Panc1 (cell line): ENCODE results near the gene PRELID3B. TPM values are rescaled to one million over a fixed set of nuclear protein-coding genes. Genes with fewer than 3 reads are reported as not detected.

Experiments
- ATAC-seq: fragments of 200-7000 bp; cut with Tn5 transposase; 2 replicates; pipeline ENCODE4 v1.9.1; 2020; ENCODE audit warnings: mild to moderate bottlenecking, moderate library complexity
- BruUV-seq: library from RNA; stranded (reverse); fragments of 400-500 nt; replicated peaks from 2 replicates; lab custom pipeline; 2021; lab: Mats Ljungman, UMichigan
- CTCF ChIA-PET: fragments of 300-600 bp; sonication (Branson Sonifier 250); formaldehyde crosslinking; loops from one replicate; lab custom pipeline; 2022; ENCODE audit warnings: antibody characterized with exemption; lab: Charles Lee
- POLR2A ChIA-PET: fragments of 300-600 bp; sonication (Branson Sonifier 250); formaldehyde crosslinking; loops from one replicate; lab custom pipeline; 2022; ENCODE audit warnings: antibody characterized with exemption; lab: Charles Lee
- DNase-seq: peaks from one replicate; pipeline ENCODE4 v3.0.0-alpha.2; 2010; ENCODE audit warnings: low read depth, low spot score
- H3K27ac ChIP-seq: 2 replicates; pipeline ENCODE4 v1.5.1; 2011; ENCODE audit warnings: mild to moderate bottlenecking, low read length, inconsistent platforms
- H3K27me3 ChIP-seq: fragments of 200-500 bp; sonication (Bioruptor generic); 2 replicates; pipeline ENCODE4 v1.6.0; 2014; ENCODE audit warnings: low read length, inconsistent platforms; ENCODE audit not compliant: control insufficient read depth, insufficient read depth
- H3K36me3 ChIP-seq: fragments of 200-500 bp; sonication (Bioruptor generic); 2 replicates; pipeline ENCODE4 v1.5.1; 2014; ENCODE audit warnings: inconsistent platforms, mild to moderate bottlenecking, low read length, moderate library complexity; ENCODE audit not compliant: control insufficient read depth, insufficient read depth
- H3K4me1 ChIP-seq: 2 replicates; pipeline ENCODE4 v1.5.1; 2011; ENCODE audit warnings: inconsistent platforms, mild to moderate bottlenecking, low read length, moderate library complexity; ENCODE audit not compliant: control insufficient read depth, insufficient read depth
- H3K4me3 ChIP-seq, 2 experiments: 2 replicates each; pipeline ENCODE4 v1.5.1; 2011 to 2012; ENCODE audit warnings: low read depth in 2 of 2, low read length in 2 of 2, mild to moderate bottlenecking in 2 of 2, inconsistent platforms in 1 of 2, moderate library complexity in 1 of 2
- H3K9me3 ChIP-seq: fragments of 200-500 bp; sonication (Bioruptor generic); 2 replicates; pipeline ENCODE4 v1.5.1; 2014; ENCODE audit warnings: low read depth, mild to moderate bottlenecking, inconsistent platforms, low read length, moderate library complexity; ENCODE audit not compliant: control insufficient read depth, insufficient read depth
- CTCF ChIP-seq: fragments of 450-650 bp; IDR thresholded peaks from 2 replicates; pipeline ENCODE4 v1.5.1; 2017; ENCODE audit warnings: mild to moderate bottlenecking
- POLR2AphosphoS5 ChIP-seq: IDR thresholded peaks from 2 replicates; pipeline ENCODE4 v1.6.1; 2012; ENCODE audit warnings: mild to moderate bottlenecking, low read depth, low read length, moderate library complexity
- REST ChIP-seq, 2 experiments: IDR thresholded peaks; 2 replicates each; pipeline ENCODE4 v1.6.1; 2011 to 2012; ENCODE audit warnings: low read depth in 2 of 2, control low read depth in 1 of 2, low read length in 1 of 2, mild to moderate bottlenecking in 1 of 2, moderate library complexity in 1 of 2; ENCODE audit not compliant: insufficient read depth in 1 of 2
- SIN3A ChIP-seq: IDR thresholded peaks from 2 replicates; pipeline ENCODE4 v1.6.1; 2012; ENCODE audit warnings: low read depth, mild to moderate bottlenecking, low read length, moderate library complexity, borderline replicate concordance; ENCODE audit not compliant: insufficient read depth
- TCF7L2 ChIP-seq: IDR thresholded peaks from 2 replicates; pipeline ENCODE4 v1.6.1; 2011; ENCODE audit warnings: mild to moderate bottlenecking, low read depth, low read length, inconsistent platforms
- in situ Hi-C: cut with HindIII; loops from 2 replicates; pipeline ENCODE4 v1.10.0; 2016; ENCODE audit warnings: low sequenced_read_pairs, low pct_unique_long_range_greater_than_20kb
- intact Hi-C: fragments of 100-400 bp; cut with micrococcal nuclease; formaldehyde crosslinking; loops from one replicate; pipeline ENCODE4 v1.10.0; 2022; ENCODE audit not compliant: unreplicated experiment
- total RNA-seq: library from RNA; stranded (reverse); gene quantifications from one replicate; pipeline ENCODE4 v1.2.1, GENCODE V29; 2021; ENCODE audit not compliant: unreplicated experiment

The PRELID3B gene
- total RNA-seq, 1 experiment from 2014 or later: 131 TPM

- no TSS peak for BruUV-seq
- Histone ChIP-seq H3K9me3 (no peaks in the 10 kb centered on the region), H3K27me3 (no peaks in the 10 kb centered on the region), H3K36me3 (no peaks in the 10 kb centered on the region), H3K4me1 (peaks cover 13% of the 10 kb centered on the region), H3K27ac (no peak overlapping the region), H3K4me3 (no peak overlapping the region)
- CTCF ChIA-PET: no interaction called here
- ATAC-seq: no peak
- intact Hi-C loops: no loop called here
- POLR2A ChIA-PET: no interaction called here
- in situ Hi-C loops: no loop called here
- no peak for TF ChIP-seq POLR2AphosphoS5
- TF ChIP-seq SIN3A: no peak
- no peak for TF ChIP-seq REST (IDR thresholded peaks at IDR 0.05; ENCODE audit: insufficient read depth in 1 of 2, low read depth in 2 of 2, low read length in 1 of 2)
- TF ChIP-seq TCF7L2: no peak
- TF ChIP-seq CTCF: no peak
- no peak for DNase-seq
Measured at GRCh38 chr20:59001449-59002171, 41.0 kb downstream of the PRELID3B start.

- POLR2A ChIA-PET: interaction anchor here (0.7 kb wide), 1 partner anchor 86 kb away, joined by 6 read pairs; no protein-coding TSS in a partner anchor
- intact Hi-C loops: no loop called here
- peaks cover 3% of the 10 kb centered on the region; the same call in 1 of the 2 replicates for H3K36me3 ChIP-seq
- TF ChIP-seq CTCF (no peak), TCF7L2 (no peak), POLR2AphosphoS5 (no peak), REST (IDR thresholded peaks at IDR 0.05; ENCODE audit: insufficient read depth in 1 of 2, low read depth in 2 of 2, low read length in 1 of 2) (no peak), SIN3A (no peak)
- CTCF ChIA-PET: no interaction called here
- no peaks in the 10 kb centered on the region for H3K27me3 ChIP-seq
- in situ Hi-C loops: no loop called here
- peaks cover 11% of the 10 kb centered on the region for H3K4me1 ChIP-seq
- ATAC-seq: no peak
- no peaks in the 10 kb centered on the region for H3K9me3 ChIP-seq
- DNase-seq: no peak
- BruUV-seq: no TSS peak
- no peak overlapping the region for H3K27ac ChIP-seq
- no peak overlapping the region for H3K4me3 ChIP-seq
Measured at GRCh38 chr20:59001068-59001448, 41.5 kb downstream of the PRELID3B start.
